K562 (cell line): ENCODE results near the gene ZNF420. TPM values are rescaled to one million over a fixed set of nuclear protein-coding genes. Genes with fewer than 3 reads are reported as not detected.
A peak's percentile ranks its signal among the peaks of the same experiment; 100 is the strongest.

Experiments used
- ATF7 ChIP-seq: fragments of 450-650 bp; IDR thresholded peaks from 2 replicates; pipeline ENCODE4 v1.7.1; 2014; ENCODE audit warnings: mild to moderate bottlenecking, moderate library complexity
- BCL6 ChIP-seq: fragments of 250-450 bp; sonication (Bioruptor Pico); IDR thresholded peaks from 2 replicates; pipeline ENCODE4 v1.4.0; 2020
- CCAR2 ChIP-seq: fragments of 200-400 bp; formaldehyde crosslinking; IDR thresholded peaks from 2 replicates; pipeline ENCODE4 v1.6.1; 2017; ENCODE audit warnings: mild to moderate bottlenecking, low read depth, low read length
- CHD2 ChIP-seq: IDR thresholded peaks from 2 replicates; pipeline ENCODE4 v1.6.1; 2011; ENCODE audit warnings: low read depth, low read length
- CHD4 ChIP-seq: fragments of 200-600 bp; sonication (generic); IDR thresholded peaks from 3 replicates; pipeline ENCODE4 v1.6.1; 2012; ENCODE audit warnings: low read depth, mild to moderate bottlenecking, mixed read lengths, low read length, inconsistent platforms; ENCODE audit not compliant: insufficient read depth, insufficient replicate concordance, poor library complexity, severe bottlenecking
- ELF1 ChIP-seq: fragments of 200-800 bp; sonication (Bioruptor generic); IDR thresholded peaks from 2 replicates; pipeline ENCODE4 v1.6.1; 2016; ENCODE audit warnings: missing genetic modification characterization, missing compliant biosample characterization
- FIP1L1 ChIP-seq: fragments of 200-400 bp; formaldehyde crosslinking; IDR thresholded peaks from 2 replicates; pipeline ENCODE4 v1.6.1; 2018; ENCODE audit warnings: mild to moderate bottlenecking, low read depth, low read length; ENCODE audit not compliant: poor library complexity, severe bottlenecking
- HMBOX1 ChIP-seq: sonication (generic); IDR thresholded peaks from 2 replicates; pipeline ENCODE4 v1.6.1; 2016
- ILF3 ChIP-seq: fragments of 450-650 bp; IDR thresholded peaks from 2 replicates; pipeline ENCODE4 v1.6.1; 2018; ENCODE audit warnings: antibody characterized with exemption, mild to moderate bottlenecking, moderate library complexity, borderline replicate concordance
- KAT7 ChIP-seq: sonication (generic); formaldehyde crosslinking; IDR thresholded peaks from 2 replicates; pipeline ENCODE4 v1.8.0; 2022; ENCODE audit warnings: missing genetic modification reagents, mild to moderate bottlenecking, borderline replicate concordance
- LCOR ChIP-seq: sonication (generic); formaldehyde crosslinking; IDR thresholded peaks from 2 replicates; pipeline ENCODE4 v1.8.0; 2022; ENCODE audit warnings: mild to moderate bottlenecking, missing genetic modification reagents
- NCOA1 ChIP-seq: fragments of 450-650 bp; IDR thresholded peaks from 2 replicates; pipeline ENCODE4 v1.6.1; 2016; ENCODE audit warnings: low read depth
- NR4A1 ChIP-seq, 2 experiments: fragments of 250-450 bp in 1 of 2; fragments of 450-650 bp in 1 of 2; sonication (Bioruptor Pico) in 1 of 2; IDR thresholded peaks; 2 replicates each; pipeline versions ENCODE4 v1.4.0 to v1.6.1; 2016 to 2020; ENCODE audit warnings: mild to moderate bottlenecking in 2 of 2, missing compliant biosample characterization in 1 of 2, missing genetic modification characterization in 1 of 2, moderate library complexity in 1 of 2
- STAT5B ChIP-seq: fragments of 250-450 bp; sonication (Bioruptor Pico); IDR thresholded peaks from 2 replicates; pipeline ENCODE4 v1.8.0; 2021; ENCODE audit warnings: mild to moderate bottlenecking, inconsistent platforms
- TRIM24 ChIP-seq, 2 experiments: fragments of 450-650 bp; IDR thresholded peaks; 2 replicates each; pipeline ENCODE4 v1.6.1; 2016
- U2AF1 ChIP-seq: fragments of 200-400 bp; formaldehyde crosslinking; optimal IDR thresholded peaks from 2 replicates; pipeline ENCODE3; 2017; ENCODE audit warnings: mild to moderate bottlenecking, low read depth, low read length, moderate library complexity
- XRCC5 ChIP-seq: fragments of 200-400 bp; formaldehyde crosslinking; IDR thresholded peaks from 2 replicates; pipeline ENCODE4 v1.6.1; 2017; ENCODE audit warnings: low read depth, mild to moderate bottlenecking, low read length
- ZNF134 ChIP-seq: fragments of 250-450 bp; sonication (Bioruptor Pico); conservative IDR thresholded peaks from 2 replicates; pipeline ENCODE4 v1.4.0; 2020
- ZNF224 ChIP-seq: sonication (generic); formaldehyde crosslinking; IDR thresholded peaks from 2 replicates; pipeline ENCODE4 v1.8.0; 2022; ENCODE audit warnings: mild to moderate bottlenecking, missing genetic modification reagents
- ZNF239 ChIP-seq: fragments of 250-450 bp; sonication (Bioruptor Pico); IDR thresholded peaks from 2 replicates; pipeline ENCODE4 v1.4.0; 2020; ENCODE audit warnings: mild to moderate bottlenecking
- ZNF24 ChIP-seq: fragments of 450-650 bp; IDR thresholded peaks from 2 replicates; pipeline ENCODE4 v1.6.1; 2016
- ZNF589 ChIP-seq: fragments of 200-800 bp; sonication (Bioruptor generic); IDR thresholded peaks from 2 replicates; pipeline ENCODE4 v1.6.1; 2016; ENCODE audit warnings: low read depth, missing genetic modification characterization, missing compliant biosample characterization
- ZNF764 ChIP-seq: fragments of 250-450 bp; sonication (Bioruptor Pico); IDR thresholded peaks from 2 replicates; pipeline ENCODE4 v1.4.0; 2020; ENCODE audit warnings: low read depth, mild to moderate bottlenecking, moderate library complexity
- ZNF766 ChIP-seq: fragments of 200-800 bp; sonication (Bioruptor generic); conservative IDR thresholded peaks from 2 replicates; pipeline ENCODE4 v1.6.1; 2016; ENCODE audit warnings: missing genetic modification characterization, missing compliant biosample characterization
- polyA plus RNA-seq, 8 experiments: library from polyadenylated mRNA; depleted of rRNA in 4 of 8; stranded (reverse) in 5 of 8; unstranded in 3 of 8; fragments of >200 nt; fragmentation: Nextera tagmentation in 2 of 8; fragmentation: Illumina TruSeq in 1 of 8; extraction: Ambion mirVana in 2 of 8; extraction: Trizol in 1 of 8; gene quantifications; 2 replicates each; pipeline versions ENCODE4 v1.2.1 to v1.2.3, GENCODE V29; 2011 to 2014; ENCODE audit warnings: inconsistent platforms in 1 of 8, missing spikeins in 1 of 8
- total RNA-seq, 7 experiments: library from RNA; depleted of rRNA in 6 of 7; stranded (reverse); fragments of >200 nt in 6 of 7; fragmentation: Illumina TruSeq in 2 of 7; extraction: Trizol in 2 of 7; gene quantifications; 2 replicates each; pipeline versions ENCODE4 v1.2.1 to v1.2.3, GENCODE V29; 2011 to 2021; ENCODE audit warnings: low replicate concordance in 1 of 7
- TF ChIP-seq, protein P1 (sequence below): sonication (generic); formaldehyde crosslinking; IDR thresholded peaks from 2 replicates; pipeline ENCODE4 v1.8.0; 2022; ENCODE audit warnings: mild to moderate bottlenecking, missing genetic modification reagents, borderline replicate concordance
- TF ChIP-seq, protein P2 (sequence below), 2 experiments: IDR thresholded peaks; 2 replicates each; pipeline ENCODE4 v1.6.1; 2011; ENCODE audit warnings: borderline replicate concordance in 1 of 2, control low read depth in 1 of 2, low read depth in 1 of 2, low read length in 1 of 2, mild to moderate bottlenecking in 1 of 2, mixed read lengths in 1 of 2, moderate library complexity in 1 of 2; ENCODE audit not compliant: insufficient read depth in 1 of 2, insufficient read length in 1 of 2, poor library complexity in 1 of 2, severe bottlenecking in 1 of 2; ENCODE audit errors: extremely low read depth in 1 of 2

ZNF420 gene
- total and polyA plus RNA-seq, 9 of the 15 experiments (the other 6 are each of a cell fraction or from before 2014, with no cell fraction given) = 2.6 to 7.2 (median 5.1) TPM

DNA sequence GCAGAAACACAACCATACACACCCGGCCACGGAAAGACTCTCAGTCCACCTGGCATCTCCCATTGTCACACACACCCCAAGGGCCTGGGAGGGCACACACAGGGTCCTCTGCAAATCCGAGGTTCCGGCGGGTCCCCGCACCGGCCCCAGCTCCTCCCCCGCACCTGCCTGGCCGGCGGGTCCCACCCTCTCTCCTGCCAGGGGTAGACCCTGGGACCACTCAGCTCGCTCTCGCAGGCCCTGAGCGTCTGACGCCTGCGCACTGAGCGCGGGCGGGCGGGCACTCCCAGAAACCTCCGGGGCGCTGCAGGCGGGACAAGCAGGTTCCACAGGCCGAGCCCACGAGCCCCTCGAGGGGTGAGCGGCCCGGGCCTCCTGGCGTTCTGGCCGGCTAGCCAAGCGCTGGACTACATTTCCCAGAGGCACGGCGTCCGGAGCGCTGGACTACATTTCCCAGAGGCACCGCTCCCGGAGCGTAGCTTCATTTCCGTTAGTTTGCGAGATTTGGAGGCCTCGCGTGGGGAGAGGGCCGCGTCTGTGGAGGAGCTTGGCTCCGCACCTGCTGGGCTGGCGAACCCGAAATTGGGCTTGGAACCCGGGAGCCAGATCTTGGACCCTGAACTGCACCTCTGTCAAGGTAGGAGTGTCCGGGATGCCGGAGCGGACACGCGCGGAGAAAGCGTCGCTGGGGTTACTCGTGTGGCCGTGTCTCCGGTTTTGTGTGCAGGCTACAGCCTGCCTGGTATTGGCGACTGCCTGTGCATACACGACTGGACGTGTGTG, at the start of gene ZNF420 (continued):
- TF ChIP-seq ELF1 (tag) = peak; percentile 83
- peak; percentile 96 for TF ChIP-seq CHD2
- peak; percentile 79; the same call in 1 of the 2 replicates for TF ChIP-seq ZNF766
- TF ChIP-seq ATF7 = peak; percentile 71
- no peak for TF ChIP-seq ZNF764 (CRISPR knock-in tag)
- TF ChIP-seq XRCC5 = no peak
- TF ChIP-seq, protein P1, sequence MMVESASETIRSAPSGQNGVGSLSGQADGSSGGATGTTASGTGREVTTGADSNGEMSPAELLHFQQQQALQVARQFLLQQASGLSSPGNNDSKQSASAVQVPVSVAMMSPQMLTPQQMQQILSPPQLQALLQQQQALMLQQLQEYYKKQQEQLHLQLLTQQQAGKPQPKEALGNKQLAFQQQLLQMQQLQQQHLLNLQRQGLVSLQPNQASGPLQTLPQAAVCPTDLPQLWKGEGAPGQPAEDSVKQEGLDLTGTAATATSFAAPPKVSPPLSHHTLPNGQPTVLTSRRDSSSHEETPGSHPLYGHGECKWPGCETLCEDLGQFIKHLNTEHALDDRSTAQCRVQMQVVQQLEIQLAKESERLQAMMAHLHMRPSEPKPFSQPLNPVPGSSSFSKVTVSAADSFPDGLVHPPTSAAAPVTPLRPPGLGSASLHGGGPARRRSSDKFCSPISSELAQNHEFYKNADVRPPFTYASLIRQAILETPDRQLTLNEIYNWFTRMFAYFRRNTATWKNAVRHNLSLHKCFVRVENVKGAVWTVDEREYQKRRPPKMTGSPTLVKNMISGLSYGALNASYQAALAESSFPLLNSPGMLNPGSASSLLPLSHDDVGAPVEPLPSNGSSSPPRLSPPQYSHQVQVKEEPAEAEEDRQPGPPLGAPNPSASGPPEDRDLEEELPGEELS (CRISPR knock-in tag) = no peak
- no peak for TF ChIP-seq ZNF134
- TF ChIP-seq ZNF224 (CRISPR knock-in tag) = no peak
- TF ChIP-seq HMBOX1 = no peak
- TF ChIP-seq STAT5B = no peak
- TF ChIP-seq, protein P2, sequence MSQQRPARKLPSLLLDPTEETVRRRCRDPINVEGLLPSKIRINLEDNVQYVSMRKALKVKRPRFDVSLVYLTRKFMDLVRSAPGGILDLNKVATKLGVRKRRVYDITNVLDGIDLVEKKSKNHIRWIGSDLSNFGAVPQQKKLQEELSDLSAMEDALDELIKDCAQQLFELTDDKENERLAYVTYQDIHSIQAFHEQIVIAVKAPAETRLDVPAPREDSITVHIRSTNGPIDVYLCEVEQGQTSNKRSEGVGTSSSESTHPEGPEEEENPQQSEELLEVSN (IDR thresholded peaks at IDR 0.05; ENCODE audit: borderline replicate concordance in 1 of 2, extremely low read depth in 1 of 2, insufficient read depth in 1 of 2, insufficient read length in 1 of 2, low read depth in 1 of 2, low read length in 1 of 2, poor library complexity in 1 of 2, severe bottlenecking in 1 of 2) = peak; percentile 85 to 96
- no peak for TF ChIP-seq ILF3
- no peak for TF ChIP-seq KAT7 (CRISPR knock-in tag)
- no peak for TF ChIP-seq TRIM24 (IDR thresholded peaks at IDR 0.05)
- TF ChIP-seq NR4A1 (CRISPR knock-in tag; IDR thresholded peaks at IDR 0.05) = no peak
- TF ChIP-seq NR4A1 (tag; IDR thresholded peaks at IDR 0.05) = no peak
- TF ChIP-seq FIP1L1 = no peak
- TF ChIP-seq BCL6 (CRISPR knock-in tag) = no peak
- no peak for TF ChIP-seq CCAR2
- no peak for TF ChIP-seq ZNF24
- TF ChIP-seq ZNF239 (CRISPR knock-in tag) = 0 out of 2 replicates have a peak, but pooled peaks have one; percentile 25
- TF ChIP-seq U2AF1 = no peak
- peak; percentile 77 for TF ChIP-seq ZNF589
- TF ChIP-seq CHD4 = no peak
- 0 out of 2 replicates have a peak, but pooled peaks have one; percentile 26 for TF ChIP-seq LCOR (CRISPR knock-in tag)
- no peak for TF ChIP-seq NCOA1
